Keratinocyte (primary cell): ENCODE data around the gene TXNRD1.

Source experiments
- EZH2 ChIP-seq: IDR thresholded peaks from one replicate; pipeline ENCODE4 v1.6.1; 2012; ENCODE audit warnings: inconsistent platforms, mild to moderate bottlenecking, low read length, moderate library complexity
- TF ChIP-seq, protein P1 (sequence below), 3 experiments: IDR thresholded peaks in 1 of 3; conservative IDR thresholded peaks in 1 of 3; optimal IDR thresholded peaks in 1 of 3; 2 replicates in 2 of 3; 3 replicates in 1 of 3; pipeline versions ENCODE3 to v1.5.1; 2011; ENCODE audit warnings: low read length in 3 of 3, mild to moderate bottlenecking in 3 of 3, moderate library complexity in 2 of 3, control low read depth in 1 of 3, inconsistent platforms in 1 of 3; ENCODE audit not compliant: insufficient read depth in 2 of 3; ENCODE audit errors: extremely low read depth in 1 of 3

DNA sequence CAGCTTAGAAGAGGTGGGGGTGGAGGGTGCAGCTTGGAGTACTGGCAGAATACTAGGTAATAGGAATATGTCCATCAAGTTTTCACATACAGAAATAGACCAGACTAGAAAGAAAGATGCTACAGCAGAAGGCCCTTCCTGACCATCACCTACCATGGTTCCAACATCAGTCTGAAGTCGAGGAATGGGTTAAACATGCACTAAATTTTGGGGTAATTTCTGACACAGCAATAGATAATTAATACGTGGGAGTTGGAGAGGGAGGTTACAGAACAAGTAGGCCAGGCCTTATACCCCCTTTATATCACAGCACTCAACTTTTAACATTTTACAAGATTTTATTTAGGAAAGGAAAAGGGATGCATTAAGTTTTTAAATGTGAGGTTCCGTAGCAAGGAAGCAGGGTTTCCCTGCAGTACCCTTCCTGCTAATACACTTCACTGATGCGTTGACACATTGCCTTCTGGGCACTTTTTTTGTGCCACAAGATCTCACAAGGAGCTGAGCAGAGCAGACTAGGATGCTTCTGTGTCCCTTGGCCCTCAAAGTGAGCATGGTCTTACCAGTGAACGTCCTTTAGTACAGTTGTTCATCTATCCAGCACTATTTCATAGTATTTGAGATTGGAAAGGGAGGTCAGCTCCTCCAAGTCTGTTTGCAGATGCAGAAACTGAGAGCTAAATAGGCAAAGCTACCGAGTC lies 138.7 kb downstream of the TXNRD1 start:
- TF ChIP-seq, protein P1, sequence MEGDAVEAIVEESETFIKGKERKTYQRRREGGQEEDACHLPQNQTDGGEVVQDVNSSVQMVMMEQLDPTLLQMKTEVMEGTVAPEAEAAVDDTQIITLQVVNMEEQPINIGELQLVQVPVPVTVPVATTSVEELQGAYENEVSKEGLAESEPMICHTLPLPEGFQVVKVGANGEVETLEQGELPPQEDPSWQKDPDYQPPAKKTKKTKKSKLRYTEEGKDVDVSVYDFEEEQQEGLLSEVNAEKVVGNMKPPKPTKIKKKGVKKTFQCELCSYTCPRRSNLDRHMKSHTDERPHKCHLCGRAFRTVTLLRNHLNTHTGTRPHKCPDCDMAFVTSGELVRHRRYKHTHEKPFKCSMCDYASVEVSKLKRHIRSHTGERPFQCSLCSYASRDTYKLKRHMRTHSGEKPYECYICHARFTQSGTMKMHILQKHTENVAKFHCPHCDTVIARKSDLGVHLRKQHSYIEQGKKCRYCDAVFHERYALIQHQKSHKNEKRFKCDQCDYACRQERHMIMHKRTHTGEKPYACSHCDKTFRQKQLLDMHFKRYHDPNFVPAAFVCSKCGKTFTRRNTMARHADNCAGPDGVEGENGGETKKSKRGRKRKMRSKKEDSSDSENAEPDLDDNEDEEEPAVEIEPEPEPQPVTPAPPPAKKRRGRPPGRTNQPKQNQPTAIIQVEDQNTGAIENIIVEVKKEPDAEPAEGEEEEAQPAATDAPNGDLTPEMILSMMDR (optimal IDR thresholded peaks at IDR 0.05 in 1 of 3, IDR thresholded peaks at IDR 0.05 in 1 of 3, conservative IDR thresholded peaks at IDR 0.05 in 1 of 3; ENCODE audit: extremely low read depth in 1 of 3, insufficient read depth in 2 of 3, low read length in 3 of 3), result no peak
- no peak for TF ChIP-seq EZH2
